Adipose tissue (tissue), 3 donors: ENCODE measurements around the gene MESP2. TPM values are rescaled to one million over a fixed set of nuclear protein-coding genes. Genes with fewer than 3 reads are reported as not detected.

Experiments used
- H3K27ac ChIP-seq: one replicate; pipeline ENCODE4 v1.5.1; 2013; ENCODE audit warnings: low read depth, low read length
- WGBS, 3 donors: extraction: QIAGEN DNeasy Blood & Tissue Kit; methylation state at CpG; one replicate each; pipeline ENCODE4 v1.1.7; 2013; 5-methylcytosine and 5-hydroxymethylcytosine counted together
- polyA plus RNA-seq, 3 donors: library from polyadenylated mRNA; stranded (reverse); fragments of 200-250 nt; gene quantifications; one replicate each; pipeline ENCODE4 v1.2.3, GENCODE V29; 2013
- donor health status: healthy with polysubstance abuse.
- donor health status: Bipolar disorder and iron deficiency.
- donor health status: healthy.

The MESP2 gene
- polyA plus RNA-seq, 3 donors = 0.21 to 1.5 (median 0.39) TPM

GRCh38 chr15:89790661-89791060, 14.5 kb downstream of the MESP2 start:
- 87 to 92% (median 90%) methylated on average over 16 of the region's 16 CpGs for WGBS, 3 donors
- no peak overlapping the region for H3K27ac ChIP-seq

GRCh38 chr15:89792106-89792805, 16.1 kb downstream of the MESP2 start:
- no peak overlapping the region for H3K27ac ChIP-seq
- WGBS, 3 donors = 94 to 96% (median 95%) methylated on average over 22 of the region's 22 CpGs

GRCh38 chr15:89794627-89795241, 18.6 kb downstream of the MESP2 start:
- no peak overlapping the region for H3K27ac ChIP-seq
- 20 to 42% (median 39%) methylated on average over 5 of the region's 5 CpGs for WGBS, 3 donors

GRCh38 chr15:89795996-89796395, 19.9 kb downstream of the MESP2 start:
- no peak overlapping the region for H3K27ac ChIP-seq

- 84 to 95% (median 90%) methylated on average over 4 of the region's 4 CpGs for WGBS, 3 donors
- H3K27ac ChIP-seq = no peak overlapping the region
These were observed 21.6 kb downstream of the MESP2 start for GRCh38 chr15:89797678-89798201.

GRCh38 chr15:89799011-89799911, 23.1 kb downstream of the MESP2 start:
- 72 to 86% (median 83%) methylated on average over 20 of the region's 20 CpGs for WGBS, 3 donors
- H3K27ac ChIP-seq = no peak overlapping the region

GRCh38 chr15:89799918-89800498, 23.9 kb downstream of the MESP2 start:
- WGBS, 3 donors = 90 to 93% (median 92%) methylated on average over 2 of the region's 2 CpGs
- no peak overlapping the region for H3K27ac ChIP-seq

- no peak overlapping the region for H3K27ac ChIP-seq
- 82 to 94% (median 90%) methylated on average over 20 to 21 of the region's 21 CpGs for WGBS, 3 donors
These were observed 25.5 kb downstream of the MESP2 start for GRCh38 chr15:89801471-89802195.

GRCh38 chr15:89802231-89802928, 26.2 kb downstream of the MESP2 start:
- WGBS, 3 donors = 49 to 73% (median 62%) methylated on average over 16 of the region's 16 CpGs

GRCh38 chr15:89802986-89803824, 27.1 kb downstream of the MESP2 start:
- no peak overlapping the region for H3K27ac ChIP-seq
- 56 to 94% (median 89%) methylated on average over 23 to 24 of the region's 24 CpGs for WGBS, 3 donors

More at GRCh38 chr15:89802231-89802928, 26.2 kb downstream of the MESP2 start:
- H3K27ac ChIP-seq = no peak overlapping the region

GRCh38 chr15:89803941-89804800, 28.0 kb downstream of the MESP2 start:
- no peak overlapping the region for H3K27ac ChIP-seq
- WGBS, 3 donors = 52 to 88% (median 83%) methylated on average over 29 of the region's 29 CpGs

GRCh38 chr15:89805241-89806209, 29.4 kb downstream of the MESP2 start:
- 42 to 91% (median 88%) methylated on average over 29 of the region's 29 CpGs for WGBS, 3 donors
- H3K27ac ChIP-seq = no peak overlapping the region

- no peak overlapping the region for H3K27ac ChIP-seq
These were observed 30.1 kb downstream of the MESP2 start for GRCh38 chr15:89806210-89806558.

GRCh38 chr15:89806559-89807550, 30.7 kb downstream of the MESP2 start:
- 34 to 81% (median 80%) methylated on average over 22 of the region's 22 CpGs for WGBS, 3 donors
- H3K27ac ChIP-seq = no peak overlapping the region

More at GRCh38 chr15:89806210-89806558, 30.1 kb downstream of the MESP2 start:
- 32 to 91% (median 88%) methylated on average over 21 of the region's 21 CpGs for WGBS, 3 donors
